Measurements from ENCODE around the gene HYAL2.
"Not testable (repeated sequence)": the region's sequence is repeated elsewhere in the genome, so short reads cannot be mapped to it uniquely, and the experiment has no call there.

HYAL2 gene

GRCh38 chr3:50293079-50293801 lies 29.3 kb downstream of the HYAL2 start:
- Histone ChIP-seq H3K27me3 (replicated peaks; ENCODE audit: control insufficient read depth, insufficient read depth, low read length) (no peaks in the 10 kb centered on the region), H3K36me3 (ENCODE audit: control insufficient read depth, insufficient read depth, low read length, severe bottlenecking) (peaks cover 26% of the 10 kb centered on the region), H3K9ac (ENCODE audit: low read length) (peak overlapping the region; percentile 92), H3K4me3 (ENCODE audit: low read length) (peak overlapping the region; percentile 73), H3K9me3 (ENCODE audit: control insufficient read depth, low read length) (no peaks in the 10 kb centered on the region), H3K4me1 (ENCODE audit: control insufficient read depth, insufficient read depth, low read length) (peaks cover 23% of the 10 kb centered on the region)
- DNase-seq (ENCODE audit: low read depth): no peak

- peak within 1 kb of the TSS; percentile 92 for H3K9ac ChIP-seq (ENCODE audit: low read length)
- peak within 1 kb of the TSS; percentile 95 for H3K4me3 ChIP-seq (ENCODE audit: low read length)
- peaks cover 18% of the 10 kb centered on the region for H3K4me1 ChIP-seq (ENCODE audit: control insufficient read depth, insufficient read depth, low read length)
- H3K9me3 ChIP-seq (ENCODE audit: control insufficient read depth, low read length): no peaks in the 10 kb centered on the region
- no peaks in the 10 kb centered on the region for H3K27me3 ChIP-seq (replicated peaks; ENCODE audit: control insufficient read depth, insufficient read depth, low read length)
- DNase-seq (ENCODE audit: low read depth): peak; percentile 99
- peaks cover 34% of the 10 kb centered on the region for H3K36me3 ChIP-seq (ENCODE audit: control insufficient read depth, insufficient read depth, low read length, severe bottlenecking)
Measured at GRCh38 chr3:50292159-50293078, 30.1 kb downstream of the HYAL2 start, which contains the start of gene IFRD2. IFRD2 (minus strand) TSS chr3:50292429; CDS start chr3:50292274, 155 bp downstream.

- H3K4me1 ChIP-seq (ENCODE audit: control insufficient read depth, insufficient read depth, low read length): peaks cover 18% of the 10 kb centered on the region
- peaks cover 43% of the 10 kb centered on the region for H3K36me3 ChIP-seq (ENCODE audit: control insufficient read depth, insufficient read depth, low read length, severe bottlenecking)
- H3K4me3 ChIP-seq (ENCODE audit: low read length): no peak overlapping the region
- H3K9ac ChIP-seq (ENCODE audit: low read length): no peak overlapping the region
- DNase-seq (ENCODE audit: low read depth): no peak
- no peaks in the 10 kb centered on the region for H3K9me3 ChIP-seq (ENCODE audit: control insufficient read depth, low read length)
- H3K27me3 ChIP-seq (replicated peaks; ENCODE audit: control insufficient read depth, insufficient read depth, low read length): no peaks in the 10 kb centered on the region
Measured at GRCh38 chr3:50290161-50290641, 32.3 kb downstream of the HYAL2 start.

GRCh38 chr3:50289130-50289529 lies 33.4 kb downstream of the HYAL2 start:
- Histone ChIP-seq H3K9ac (ENCODE audit: low read length) (no peak overlapping the region), H3K36me3 (ENCODE audit: control insufficient read depth, insufficient read depth, low read length, severe bottlenecking) (peaks cover 43% of the 10 kb centered on the region), H3K4me3 (ENCODE audit: low read length) (no peak overlapping the region), H3K9me3 (ENCODE audit: control insufficient read depth, low read length) (no peaks in the 10 kb centered on the region), H3K4me1 (ENCODE audit: control insufficient read depth, insufficient read depth, low read length) (peaks cover 18% of the 10 kb centered on the region), H3K27me3 (replicated peaks; ENCODE audit: control insufficient read depth, insufficient read depth, low read length) (no peaks in the 10 kb centered on the region)
- DNase-seq (ENCODE audit: low read depth): no peak

- no peaks in the 10 kb centered on the region for H3K9me3 ChIP-seq (ENCODE audit: control insufficient read depth, low read length)
- H3K27me3 ChIP-seq (replicated peaks; ENCODE audit: control insufficient read depth, insufficient read depth, low read length): no peaks in the 10 kb centered on the region
- no peak overlapping the region for H3K9ac ChIP-seq (ENCODE audit: low read length)
- H3K4me3 ChIP-seq (ENCODE audit: low read length): no peak overlapping the region
- peaks cover 43% of the 10 kb centered on the region for H3K36me3 ChIP-seq (ENCODE audit: control insufficient read depth, insufficient read depth, low read length, severe bottlenecking)
- DNase-seq (ENCODE audit: low read depth): no peak
- peaks cover 17% of the 10 kb centered on the region for H3K4me1 ChIP-seq (ENCODE audit: control insufficient read depth, insufficient read depth, low read length)
Measured at GRCh38 chr3:50288387-50289007, 34.0 kb downstream of the HYAL2 start.

GRCh38 chr3:50287262-50287661 lies 35.3 kb downstream of the HYAL2 start:
- Histone ChIP-seq H3K4me1 (ENCODE audit: control insufficient read depth, insufficient read depth, low read length) (peaks cover 7% of the 10 kb centered on the region), H3K4me3 (ENCODE audit: low read length) (no peak overlapping the region), H3K36me3 (ENCODE audit: control insufficient read depth, insufficient read depth, low read length, severe bottlenecking) (peaks cover 43% of the 10 kb centered on the region), H3K9ac (ENCODE audit: low read length) (no peak overlapping the region), H3K27me3 (replicated peaks; ENCODE audit: control insufficient read depth, insufficient read depth, low read length) (no peaks in the 10 kb centered on the region), H3K9me3 (ENCODE audit: control insufficient read depth, low read length) (no peaks in the 10 kb centered on the region)
- no peak for DNase-seq (ENCODE audit: low read depth)

GRCh38 chr3:50286322-50287227 lies 36.0 kb downstream of the HYAL2 start:
- Histone ChIP-seq H3K9me3 (ENCODE audit: control insufficient read depth, low read length) (no peaks in the 10 kb centered on the region), H3K9ac (ENCODE audit: low read length) (no peak overlapping the region), H3K4me3 (ENCODE audit: low read length) (no peak overlapping the region), H3K27me3 (replicated peaks; ENCODE audit: control insufficient read depth, insufficient read depth, low read length) (no peaks in the 10 kb centered on the region), H3K36me3 (ENCODE audit: control insufficient read depth, insufficient read depth, low read length, severe bottlenecking) (peaks cover 43% of the 10 kb centered on the region), H3K4me1 (ENCODE audit: control insufficient read depth, insufficient read depth, low read length) (peaks cover 6% of the 10 kb centered on the region)
- no peak for DNase-seq (ENCODE audit: low read depth)

GRCh38 chr3:50284121-50284520 lies 38.4 kb downstream of the HYAL2 start:
- H3K4me3 ChIP-seq (ENCODE audit: low read length); H3K9me3 ChIP-seq (ENCODE audit: control insufficient read depth, low read length); DNase-seq (ENCODE audit: low read depth); H3K9ac ChIP-seq (ENCODE audit: low read length); H3K27me3 ChIP-seq (replicated peaks; ENCODE audit: control insufficient read depth, insufficient read depth, low read length); H3K4me1 ChIP-seq (ENCODE audit: control insufficient read depth, insufficient read depth, low read length): not testable (repeated sequence)
- peaks cover 26% of the 10 kb centered on the region for H3K36me3 ChIP-seq (ENCODE audit: control insufficient read depth, insufficient read depth, low read length, severe bottlenecking)

GRCh38 chr3:50279255-50280016 lies 43.1 kb downstream of the HYAL2 start:
- H3K4me3 ChIP-seq (ENCODE audit: low read length): no peak overlapping the region

GRCh38 chr3:50278880-50279224 lies 43.7 kb downstream of the HYAL2 start, which contains the start of gene LSMEM2:
LSMEM2 (plus strand) TSS chr3:50279087; CDS start chr3:50279114, 27 bp downstream.
- DNase-seq (ENCODE audit: low read depth): no peak
- Histone ChIP-seq H3K27me3 (replicated peaks; ENCODE audit: control insufficient read depth, insufficient read depth, low read length) (peaks cover 4% of the 10 kb centered on the region), H3K9ac (ENCODE audit: low read length) (no peak within 1 kb of the TSS), H3K9me3 (ENCODE audit: control insufficient read depth, low read length) (no peaks in the 10 kb centered on the region), H3K4me3 (ENCODE audit: low read length) (no peak within 1 kb of the TSS), H3K4me1 (ENCODE audit: control insufficient read depth, insufficient read depth, low read length) (no peaks in the 10 kb centered on the region), H3K36me3 (ENCODE audit: control insufficient read depth, insufficient read depth, low read length, severe bottlenecking) (no peaks in the 10 kb centered on the region)

More at GRCh38 chr3:50279255-50280016, 43.1 kb downstream of the HYAL2 start:
- no peaks in the 10 kb centered on the region for H3K9me3 ChIP-seq (ENCODE audit: control insufficient read depth, low read length)
- no peak for DNase-seq (ENCODE audit: low read depth)
- no peaks in the 10 kb centered on the region for H3K36me3 ChIP-seq (ENCODE audit: control insufficient read depth, insufficient read depth, low read length, severe bottlenecking)
- H3K27me3 ChIP-seq (replicated peaks; ENCODE audit: control insufficient read depth, insufficient read depth, low read length): peaks cover 1% of the 10 kb centered on the region
- H3K4me1 ChIP-seq (ENCODE audit: control insufficient read depth, insufficient read depth, low read length): no peaks in the 10 kb centered on the region
- no peak overlapping the region for H3K9ac ChIP-seq (ENCODE audit: low read length)

Data from adipocyte (in vitro differentiated cells).